ENCODE results near the gene ELMO3. TPM values are rescaled to one million over a fixed set of nuclear protein-coding genes. Genes with fewer than 3 reads are reported as not detected.

Gene ELMO3
- total and polyA plus RNA-seq, 2 of the 13 experiments (the other 11 are each of a cell fraction or from before 2014, with no cell fraction given), result 2.6 to 4.0 TPM

- no peak for TF ChIP-seq LCORL (IDR thresholded peaks at IDR 0.05)
- TF ChIP-seq LCORL (CRISPR knock-in tag; IDR thresholded peaks at IDR 0.05), result no peak
- TF ChIP-seq HOXD1 (CRISPR knock-in tag; IDR thresholded peaks at IDR 0.05), result no peak
- TF ChIP-seq DNMT1 (CRISPR knock-in tag; IDR thresholded peaks at IDR 0.05), result no peak
- TF ChIP-seq CBFB (CRISPR knock-in tag; IDR thresholded peaks at IDR 0.05), result no peak
- TF ChIP-seq ATAD3A (CRISPR knock-in tag; IDR thresholded peaks at IDR 0.05), result no peak
- TF ChIP-seq TGIF2 (CRISPR knock-in tag; IDR thresholded peaks at IDR 0.05), result no peak
- no peak for TF ChIP-seq ZSCAN25 (CRISPR knock-in tag; IDR thresholded peaks at IDR 0.05)
- no peak for TF ChIP-seq HCFC1 (IDR thresholded peaks at IDR 0.05; ENCODE audit: low read depth, low read length)
- no peak for TF ChIP-seq FOSL1 (CRISPR knock-in tag; IDR thresholded peaks at IDR 0.05; ENCODE audit: borderline replicate concordance)
- no peak for TF ChIP-seq BATF2 (CRISPR knock-in tag; IDR thresholded peaks at IDR 0.05)
- TF ChIP-seq MAFK (conservative IDR thresholded peaks at IDR 0.05 in 1 of 2, IDR thresholded peaks at IDR 0.05 in 1 of 2; ENCODE audit: low read length in 2 of 2), result no peak
- TF ChIP-seq USF2 (IDR thresholded peaks at IDR 0.05; ENCODE audit: low read depth, low read length), result no peak
- TF ChIP-seq USF2 (CRISPR knock-in tag; IDR thresholded peaks at IDR 0.05; ENCODE audit: borderline replicate concordance), result no peak
- no peak for TF ChIP-seq KLF16 (CRISPR knock-in tag; IDR thresholded peaks at IDR 0.05)
- no peak for TF ChIP-seq ZNF672 (CRISPR knock-in tag; IDR thresholded peaks at IDR 0.05)
- no peak for TF ChIP-seq ZNF850 (CRISPR knock-in tag; conservative IDR thresholded peaks at IDR 0.05)
- no peak for TF ChIP-seq BCL3 (CRISPR knock-in tag; IDR thresholded peaks at IDR 0.05)
- no peak for TF ChIP-seq ZKSCAN5 (CRISPR knock-in tag; IDR thresholded peaks at IDR 0.05)
- TF ChIP-seq ZNF790 (CRISPR knock-in tag; IDR thresholded peaks at IDR 0.05; ENCODE audit: borderline replicate concordance), result no peak
- no peak for TF ChIP-seq ZBTB25 (CRISPR knock-in tag; IDR thresholded peaks at IDR 0.05)
- no peak for TF ChIP-seq ERF (CRISPR knock-in tag; IDR thresholded peaks at IDR 0.05)
- peak; percentile 64; the same call in 1 of the 2 replicates for TF ChIP-seq KDM2A (CRISPR knock-in tag; IDR thresholded peaks at IDR 0.05; ENCODE audit: borderline replicate concordance, low read depth)
- no peak for TF ChIP-seq ATF2 (CRISPR knock-in tag; IDR thresholded peaks at IDR 0.05)
Observed at GRCh38 chr16:67249178-67250044, 50.5 kb downstream of the ELMO3 start (continued).

All from HepG2 (cell line).